ENCODE measurements around the gene KLC4.

Gene KLC4

GRCh38 chr6:43053545-43054205 is 5.8 kb upstream of the KLC4 start, which contains the start of gene CUL7:
TSS of gene CUL7 (minus strand) at chr6:43053851. CDS start at chr6:43052788, 1,063 bp downstream.
- Histone ChIP-seq H3F3A (ENCODE audit: insufficient read depth, low read length) (no peaks in the 10 kb centered on the region), H3K36me3 (ENCODE audit: insufficient read depth, low read length) (peaks cover 16% of the 10 kb centered on the region), H3K4me3 (ENCODE audit: low read depth, low read length, poor library complexity, severe bottlenecking) (peak within 1 kb of the TSS; percentile 78), H3K9ac (ENCODE audit: low read length) (peak within 1 kb of the TSS; percentile 85), H3K27ac (ENCODE audit: low read depth, low read length, poor library complexity, severe bottlenecking) (peak within 1 kb of the TSS; percentile 66), H4K20me1 (ENCODE audit: insufficient read depth, low read length) (no peaks in the 10 kb centered on the region), H3K9me2 (ENCODE audit: low read depth, low read length) (no peaks in the 10 kb centered on the region), H3K4me2 (ENCODE audit: low read length) (peak within 1 kb of the TSS; percentile 80), H3K4me1 (ENCODE audit: insufficient read depth, low read length, severe bottlenecking) (peaks cover 34% of the 10 kb centered on the region), H2AFZ (ENCODE audit: low read length) (peak within 1 kb of the TSS; percentile 71; the same call in 1 of the 2 replicates), H3K27me3 (ENCODE audit: insufficient read depth, low read length) (no peaks in the 10 kb centered on the region), H3K9me3 (ENCODE audit: low read length) (no peaks in the 10 kb centered on the region), H3K79me2 (ENCODE audit: insufficient read depth, low read length) (peaks cover 8% of the 10 kb centered on the region)
- TF ChIP-seq EZH2 (IDR thresholded peaks at IDR 0.05; ENCODE audit: borderline replicate concordance, low read length): no peak
- TF ChIP-seq, protein P1, sequence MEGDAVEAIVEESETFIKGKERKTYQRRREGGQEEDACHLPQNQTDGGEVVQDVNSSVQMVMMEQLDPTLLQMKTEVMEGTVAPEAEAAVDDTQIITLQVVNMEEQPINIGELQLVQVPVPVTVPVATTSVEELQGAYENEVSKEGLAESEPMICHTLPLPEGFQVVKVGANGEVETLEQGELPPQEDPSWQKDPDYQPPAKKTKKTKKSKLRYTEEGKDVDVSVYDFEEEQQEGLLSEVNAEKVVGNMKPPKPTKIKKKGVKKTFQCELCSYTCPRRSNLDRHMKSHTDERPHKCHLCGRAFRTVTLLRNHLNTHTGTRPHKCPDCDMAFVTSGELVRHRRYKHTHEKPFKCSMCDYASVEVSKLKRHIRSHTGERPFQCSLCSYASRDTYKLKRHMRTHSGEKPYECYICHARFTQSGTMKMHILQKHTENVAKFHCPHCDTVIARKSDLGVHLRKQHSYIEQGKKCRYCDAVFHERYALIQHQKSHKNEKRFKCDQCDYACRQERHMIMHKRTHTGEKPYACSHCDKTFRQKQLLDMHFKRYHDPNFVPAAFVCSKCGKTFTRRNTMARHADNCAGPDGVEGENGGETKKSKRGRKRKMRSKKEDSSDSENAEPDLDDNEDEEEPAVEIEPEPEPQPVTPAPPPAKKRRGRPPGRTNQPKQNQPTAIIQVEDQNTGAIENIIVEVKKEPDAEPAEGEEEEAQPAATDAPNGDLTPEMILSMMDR (IDR thresholded peaks at IDR 0.05; ENCODE audit: low read length): no peak

- H3F3A ChIP-seq (ENCODE audit: insufficient read depth, low read length): no peaks in the 10 kb centered on the region
- H3K4me3 ChIP-seq (ENCODE audit: low read depth, low read length, poor library complexity, severe bottlenecking): peak overlapping the region; percentile 78
- H4K20me1 ChIP-seq (ENCODE audit: insufficient read depth, low read length): no peaks in the 10 kb centered on the region
- peak overlapping the region; percentile 80 for H3K4me2 ChIP-seq (ENCODE audit: low read length)
- H2AFZ ChIP-seq (ENCODE audit: low read length): peak overlapping the region; percentile 71; the same call in 1 of the 2 replicates
- H3K9ac ChIP-seq (ENCODE audit: low read length): peak overlapping the region; percentile 85
- H3K4me1 ChIP-seq (ENCODE audit: insufficient read depth, low read length, severe bottlenecking): peaks cover 36% of the 10 kb centered on the region
- H3K36me3 ChIP-seq (ENCODE audit: insufficient read depth, low read length): peaks cover 16% of the 10 kb centered on the region
- TF ChIP-seq EZH2 (IDR thresholded peaks at IDR 0.05; ENCODE audit: borderline replicate concordance, low read length): no peak
- TF ChIP-seq, protein P1 (IDR thresholded peaks at IDR 0.05; ENCODE audit: low read length): no peak
- no peaks in the 10 kb centered on the region for H3K9me2 ChIP-seq (ENCODE audit: low read depth, low read length)
- H3K27me3 ChIP-seq (ENCODE audit: insufficient read depth, low read length): no peaks in the 10 kb centered on the region
- peaks cover 12% of the 10 kb centered on the region for H3K79me2 ChIP-seq (ENCODE audit: insufficient read depth, low read length)
- no peaks in the 10 kb centered on the region for H3K9me3 ChIP-seq (ENCODE audit: low read length)
- H3K27ac ChIP-seq (ENCODE audit: low read depth, low read length, poor library complexity, severe bottlenecking): peak overlapping the region; percentile 66
Measured at GRCh38 chr6:43054206-43054943, 5.1 kb upstream of the KLC4 start.

DNA sequence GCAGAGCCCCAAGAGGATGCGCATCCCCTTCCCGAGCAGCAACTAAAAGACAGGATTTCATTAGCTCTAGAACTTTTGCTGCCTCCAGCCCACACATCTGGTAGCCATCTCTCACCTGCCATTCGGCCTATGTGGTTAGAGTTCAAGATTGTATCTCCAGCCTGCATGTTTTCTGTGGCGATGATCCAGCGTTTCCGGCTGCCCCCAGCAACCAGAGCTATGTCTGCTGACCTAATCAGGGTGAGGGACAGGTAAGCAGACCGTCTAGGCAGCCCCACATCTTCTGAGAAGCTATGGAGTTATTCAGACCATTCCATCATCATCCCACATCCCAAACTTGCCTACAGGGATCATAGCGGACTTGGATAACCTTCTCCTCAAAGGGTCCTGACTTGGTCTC is 3.5 kb upstream of the KLC4 start:
- TF ChIP-seq, protein P1 (IDR thresholded peaks at IDR 0.05; ENCODE audit: low read length): no peak
- TF ChIP-seq EZH2 (IDR thresholded peaks at IDR 0.05; ENCODE audit: borderline replicate concordance, low read length): no peak
- H3K27ac ChIP-seq (ENCODE audit: low read depth, low read length, poor library complexity, severe bottlenecking): no peak overlapping the region
- H2AFZ ChIP-seq (ENCODE audit: low read length): no peak overlapping the region

More for the DNA sequence above, 3.5 kb upstream of the KLC4 start:
- peaks cover 16% of the 10 kb centered on the region for H3K36me3 ChIP-seq (ENCODE audit: insufficient read depth, low read length)
- no peaks in the 10 kb centered on the region for H3F3A ChIP-seq (ENCODE audit: insufficient read depth, low read length)
- no peaks in the 10 kb centered on the region for H4K20me1 ChIP-seq (ENCODE audit: insufficient read depth, low read length)
- H3K9me2 ChIP-seq (ENCODE audit: low read depth, low read length): no peaks in the 10 kb centered on the region
- H3K4me1 ChIP-seq (ENCODE audit: insufficient read depth, low read length, severe bottlenecking): peaks cover 44% of the 10 kb centered on the region
- H3K9me3 ChIP-seq (ENCODE audit: low read length): no peaks in the 10 kb centered on the region
- no peak overlapping the region for H3K9ac ChIP-seq (ENCODE audit: low read length)
- peaks cover 12% of the 10 kb centered on the region for H3K79me2 ChIP-seq (ENCODE audit: insufficient read depth, low read length)
- H3K4me2 ChIP-seq (ENCODE audit: low read length): no peak overlapping the region
- H3K4me3 ChIP-seq (ENCODE audit: low read depth, low read length, poor library complexity, severe bottlenecking): no peak overlapping the region
- H3K27me3 ChIP-seq (ENCODE audit: insufficient read depth, low read length): no peaks in the 10 kb centered on the region
